Measurements from ENCODE around the gene HEBP1. TPM values are rescaled to one million over a fixed set of nuclear protein-coding genes. Genes with fewer than 3 reads are reported as not detected.

The HEBP1 gene
- total RNA-seq, 1 donor from 2014 or later = 14.0 TPM

DNA sequence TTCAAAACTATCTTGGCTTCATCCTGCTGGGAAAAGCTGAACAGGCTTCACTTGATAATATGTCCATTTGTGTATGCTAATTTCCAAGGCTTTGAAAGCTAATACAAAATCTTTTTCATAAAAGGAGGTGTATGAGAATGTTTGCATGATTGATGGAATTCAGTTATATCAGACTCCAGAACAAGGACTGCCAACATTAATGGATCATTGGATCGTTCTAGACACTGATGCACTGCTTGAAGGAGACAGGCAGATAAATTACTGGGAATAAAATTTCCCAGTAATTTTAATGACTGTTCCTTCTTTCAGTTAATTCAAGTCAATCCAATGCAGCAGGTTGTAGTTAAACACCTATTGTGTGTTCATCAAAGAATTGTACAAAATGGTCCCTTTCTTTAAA, 48.6 kb downstream of the HEBP1 start:
- DNase-seq = no peak

DNA sequence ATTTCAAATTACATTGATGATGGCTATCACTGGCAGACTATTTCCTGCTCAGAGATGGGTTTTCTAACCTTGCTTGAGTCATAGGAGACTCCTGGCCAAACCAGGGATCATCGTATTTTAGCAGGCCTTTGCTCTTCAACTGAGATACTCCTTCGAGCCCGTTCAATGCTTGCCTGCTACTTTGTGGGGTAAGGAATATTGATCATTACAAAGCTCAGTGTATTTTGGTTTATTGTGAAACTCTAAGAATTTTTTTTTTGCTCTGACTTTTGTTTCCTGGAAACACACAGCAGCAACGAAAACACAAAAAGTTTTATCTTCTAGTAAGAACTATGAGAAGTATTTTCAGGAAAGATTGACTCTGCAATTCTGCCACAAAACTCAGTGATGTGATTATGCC, 52.2 kb downstream of the HEBP1 start:
- no peak for DNase-seq

GRCh38 chr12:12946686-12947355, 53.2 kb downstream of the HEBP1 start:
- no peak for DNase-seq

DNA sequence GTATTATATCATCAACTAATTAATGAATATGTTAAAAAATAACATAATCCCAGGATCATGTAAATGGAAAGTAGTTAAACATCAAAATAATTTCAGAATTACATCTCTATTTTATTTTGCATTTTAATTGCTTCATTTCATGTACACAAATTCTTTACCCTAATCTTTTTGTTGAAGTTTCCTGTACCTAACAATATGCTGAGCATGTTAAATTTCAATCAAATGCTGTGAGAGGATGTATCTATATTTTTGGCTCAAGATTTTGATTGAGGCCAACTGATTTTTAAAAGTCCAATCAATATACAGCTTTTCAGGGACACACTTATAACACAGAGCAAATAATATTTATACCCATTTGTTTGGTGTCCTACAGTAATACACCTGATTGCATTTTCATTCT, 54.5 kb downstream of the HEBP1 start:
- no peak for DNase-seq

GRCh38 chr12:12943586-12944260, 56.3 kb downstream of the HEBP1 start:
- peak; percentile 40 for DNase-seq

- no peak for DNase-seq
Observed at GRCh38 chr12:12941450-12942350, 58.4 kb downstream of the HEBP1 start.

GRCh38 chr12:12939888-12940287, 60.2 kb downstream of the HEBP1 start:
- no peak for DNase-seq

DNA sequence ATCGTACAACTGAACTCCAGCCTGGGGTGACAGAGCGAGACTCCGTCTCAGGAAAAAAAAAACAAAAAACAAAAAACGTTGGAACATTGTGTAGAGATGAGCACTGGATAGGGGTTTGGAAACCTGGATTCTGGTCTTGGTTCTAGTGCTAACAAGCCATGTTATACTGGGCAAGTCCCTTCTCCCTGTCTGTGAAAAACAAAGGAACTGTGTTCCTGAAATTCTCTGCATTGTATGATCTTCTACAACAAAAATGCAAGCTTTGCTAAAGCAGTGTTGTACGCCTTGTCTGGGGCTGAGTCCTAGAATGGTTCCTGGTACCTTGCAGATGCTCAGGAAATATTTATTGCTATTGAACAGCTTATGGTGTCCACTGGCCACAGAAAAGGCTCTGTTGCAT, 61.5 kb downstream of the HEBP1 start:
- no peak for DNase-seq

- no peak for DNase-seq
Observed at GRCh38 chr12:12936983-12937491, 63.0 kb downstream of the HEBP1 start.

GRCh38 chr12:12934556-12934955, 65.5 kb downstream of the HEBP1 start:
- no peak for DNase-seq

DNA sequence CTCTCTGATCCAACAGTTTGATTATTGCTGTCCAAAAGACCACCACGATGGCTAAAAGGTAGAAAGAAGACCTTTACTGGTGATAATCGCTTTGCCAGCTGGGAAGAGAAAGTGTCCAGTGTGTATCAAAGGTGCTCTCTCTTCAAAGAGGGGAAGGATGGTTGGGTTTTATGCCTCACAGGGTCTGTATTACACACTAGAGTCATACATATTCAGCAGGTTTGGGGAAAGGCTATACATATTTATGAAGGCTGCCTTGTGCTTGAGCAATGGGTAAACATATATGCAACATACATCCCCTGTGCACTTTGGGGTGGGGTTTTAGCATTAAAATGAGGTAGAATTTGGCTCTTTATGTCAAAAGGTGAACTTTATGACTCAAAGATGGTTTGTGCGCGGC, 66.3 kb downstream of the HEBP1 start:
- no peak for DNase-seq

GRCh38 chr12:12930633-12931219, 69.3 kb downstream of the HEBP1 start:
- no peak for DNase-seq

- DNase-seq = no peak
Observed at GRCh38 chr12:12929696-12930095, 70.4 kb downstream of the HEBP1 start.

GRCh38 chr12:12927211-12928079, 72.6 kb downstream of the HEBP1 start:
- peak; percentile 74 for DNase-seq

DNA sequence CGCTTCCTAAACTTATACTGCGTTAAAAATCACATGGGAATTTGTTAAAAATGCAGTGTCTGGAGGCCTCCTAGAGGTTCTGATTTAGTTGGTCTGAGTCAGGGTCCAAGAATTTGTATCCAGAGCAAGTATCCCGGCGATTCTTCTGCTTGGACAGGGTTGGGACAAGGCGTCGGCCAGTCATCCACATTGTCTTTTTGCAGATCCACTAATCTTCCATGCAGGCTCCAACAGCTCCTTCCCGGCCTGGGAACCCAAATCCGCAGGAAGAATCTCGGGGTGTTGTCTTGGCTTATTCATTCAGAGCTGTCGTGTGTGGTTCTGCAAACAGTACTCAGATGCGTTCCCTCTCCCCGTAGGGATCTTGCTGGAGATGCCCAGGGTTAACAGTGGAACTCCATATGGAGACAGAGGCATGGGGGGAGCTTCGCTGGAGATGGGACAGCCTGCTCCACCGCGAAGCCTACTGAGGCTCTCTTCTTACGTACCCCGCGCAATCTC, 73.4 kb downstream of the HEBP1 start:
- DNase-seq = no peak

- peak; percentile 51 for DNase-seq
Observed at GRCh38 chr12:12925388-12925787, 74.7 kb downstream of the HEBP1 start.

Small RNA genes lying within 50 kb of the gene (small RNA-seq; reads per million reads assigned to genes)
- gene RF00604 (ENCODE audit: low replicate concordance) = 0.27 reads per million, percentile 47 among the genes with 10 or more reads in this experiment

Other genes with a start within 250 kb of the HEBP1 start
- gene APOLD1, start 214.6 kb downstream of the HEBP1 start, total RNA-seq = 37.6 TPM
- gene DDX47, start 186.9 kb downstream of the HEBP1 start, total RNA-seq = 71.2 TPM
- 2.9 TPM for gene GPRC5A, start 108.7 kb downstream of the HEBP1 start, total RNA-seq
- gene GPRC5D, start 48.1 kb downstream of the HEBP1 start, total RNA-seq = not detected
- gene FAM234B, start 44.1 kb upstream of the HEBP1 start, total RNA-seq = 3.0 TPM
- gene GSG1, start 103.4 kb upstream of the HEBP1 start, total RNA-seq = 1.4 TPM
- 226 TPM for gene EMP1, start 196.5 kb upstream of the HEBP1 start, total RNA-seq